ENCODE results near the gene CHRNB4. TPM values are rescaled to one million over a fixed set of nuclear protein-coding genes. Genes with fewer than 3 reads are reported as not detected.

Gene CHRNB4
- total RNA-seq, 4 donors from 2014 or later, result 0.27 to 0.32 TPM; not detected in 2

- DNase-seq, result no peak
- Histone ChIP-seq H3K9me3 (no peaks in the 10 kb centered on the region), H3K27ac (no peak overlapping the region), H3K36me3 (no peaks in the 10 kb centered on the region), H3K4me1 (no peaks in the 10 kb centered on the region), H3K27me3 (no peaks in the 10 kb centered on the region), H3K4me3 (no peak overlapping the region)
- in situ Hi-C loops (cut with MboI; ENCODE audit: low pct_ligation_motif_present in 1 of 4, low pct_unique_long_range_greater_than_20kb in 1 of 4, low sequenced_read_pairs in 3 of 4) (no loop called here), intact Hi-C loops (cut with DNase I; ENCODE audit: low total_unique reads) (no loop called here)
- WGBS, 2 donors (ENCODE audit: low coverage in 1 of 2), result 56 to 78% methylated on average over 1 of the region's 1 CpG
- no peak for TF ChIP-seq POLR2AphosphoS5 (IDR thresholded peaks at IDR 0.05)
- no peak for TF ChIP-seq EP300 (IDR thresholded peaks at IDR 0.05; ENCODE audit: low read depth)
- TF ChIP-seq, protein P1, sequence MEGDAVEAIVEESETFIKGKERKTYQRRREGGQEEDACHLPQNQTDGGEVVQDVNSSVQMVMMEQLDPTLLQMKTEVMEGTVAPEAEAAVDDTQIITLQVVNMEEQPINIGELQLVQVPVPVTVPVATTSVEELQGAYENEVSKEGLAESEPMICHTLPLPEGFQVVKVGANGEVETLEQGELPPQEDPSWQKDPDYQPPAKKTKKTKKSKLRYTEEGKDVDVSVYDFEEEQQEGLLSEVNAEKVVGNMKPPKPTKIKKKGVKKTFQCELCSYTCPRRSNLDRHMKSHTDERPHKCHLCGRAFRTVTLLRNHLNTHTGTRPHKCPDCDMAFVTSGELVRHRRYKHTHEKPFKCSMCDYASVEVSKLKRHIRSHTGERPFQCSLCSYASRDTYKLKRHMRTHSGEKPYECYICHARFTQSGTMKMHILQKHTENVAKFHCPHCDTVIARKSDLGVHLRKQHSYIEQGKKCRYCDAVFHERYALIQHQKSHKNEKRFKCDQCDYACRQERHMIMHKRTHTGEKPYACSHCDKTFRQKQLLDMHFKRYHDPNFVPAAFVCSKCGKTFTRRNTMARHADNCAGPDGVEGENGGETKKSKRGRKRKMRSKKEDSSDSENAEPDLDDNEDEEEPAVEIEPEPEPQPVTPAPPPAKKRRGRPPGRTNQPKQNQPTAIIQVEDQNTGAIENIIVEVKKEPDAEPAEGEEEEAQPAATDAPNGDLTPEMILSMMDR (IDR thresholded peaks at IDR 0.05), result no peak
- TF ChIP-seq POLR2A (IDR thresholded peaks at IDR 0.05), result no peak
Observed at GRCh38 chr15:78663703-78664102, 22.7 kb upstream of the CHRNB4 start.

DNA sequence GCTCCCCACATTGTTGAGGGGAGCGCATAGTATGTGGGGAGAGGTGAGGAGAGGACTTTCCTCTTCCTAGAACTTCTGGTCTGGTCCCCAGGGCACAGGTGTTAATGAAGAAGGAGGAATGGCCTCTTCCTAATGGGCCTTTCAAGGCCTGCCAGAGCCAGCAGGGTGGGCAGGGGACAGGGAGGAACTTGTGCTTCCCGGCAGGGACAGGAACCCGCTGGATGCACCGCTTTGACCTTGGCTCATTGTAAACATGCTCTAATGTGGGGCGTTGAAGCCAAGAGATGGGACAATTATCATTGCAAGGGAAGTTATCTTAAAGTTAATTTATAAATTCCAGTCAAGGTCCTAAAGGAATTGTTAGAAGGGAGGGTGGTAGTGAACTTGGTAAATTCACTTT is 21.0 kb upstream of the CHRNB4 start:
- Histone ChIP-seq H3K27me3 (no peaks in the 10 kb centered on the region), H3K27ac (no peak overlapping the region), H3K36me3 (no peaks in the 10 kb centered on the region), H3K4me1 (no peaks in the 10 kb centered on the region), H3K9me3 (no peaks in the 10 kb centered on the region), H3K4me3 (no peak overlapping the region)
- 58 to 77% methylated on average over 4 to 5 of the region's 5 CpGs for WGBS, 2 donors (ENCODE audit: low coverage in 1 of 2)
- no peak for TF ChIP-seq EP300 (IDR thresholded peaks at IDR 0.05; ENCODE audit: low read depth)
- TF ChIP-seq POLR2A (IDR thresholded peaks at IDR 0.05), result no peak
- no peak for TF ChIP-seq POLR2AphosphoS5 (IDR thresholded peaks at IDR 0.05)
- intact Hi-C loops (cut with DNase I; ENCODE audit: low total_unique reads) (no loop called here), in situ Hi-C loops (cut with MboI; ENCODE audit: low pct_ligation_motif_present in 1 of 4, low pct_unique_long_range_greater_than_20kb in 1 of 4, low sequenced_read_pairs in 3 of 4) (no loop called here)
- no peak for DNase-seq

GRCh38 chr15:78661001-78661400 is 20.0 kb upstream of the CHRNB4 start:
- no peak for DNase-seq
- intact Hi-C loops (cut with DNase I; ENCODE audit: low total_unique reads) (no loop called here), in situ Hi-C loops (cut with MboI; ENCODE audit: low pct_ligation_motif_present in 1 of 4, low pct_unique_long_range_greater_than_20kb in 1 of 4, low sequenced_read_pairs in 3 of 4) (no loop called here)
- Histone ChIP-seq H3K9me3 (no peaks in the 10 kb centered on the region), H3K36me3 (no peaks in the 10 kb centered on the region), H3K4me1 (no peaks in the 10 kb centered on the region), H3K4me3 (no peak overlapping the region), H3K27ac (no peak overlapping the region), H3K27me3 (no peaks in the 10 kb centered on the region)
- WGBS, 2 donors (ENCODE audit: low coverage in 1 of 2), result 90 to 96% methylated on average over 2 to 19 of the region's 19 CpGs
- TF ChIP-seq POLR2A (IDR thresholded peaks at IDR 0.05) (no peak), POLR2AphosphoS5 (IDR thresholded peaks at IDR 0.05) (no peak), EP300 (IDR thresholded peaks at IDR 0.05; ENCODE audit: low read depth) (no peak)
- TF ChIP-seq, protein P1 (IDR thresholded peaks at IDR 0.05), result no peak

DNA sequence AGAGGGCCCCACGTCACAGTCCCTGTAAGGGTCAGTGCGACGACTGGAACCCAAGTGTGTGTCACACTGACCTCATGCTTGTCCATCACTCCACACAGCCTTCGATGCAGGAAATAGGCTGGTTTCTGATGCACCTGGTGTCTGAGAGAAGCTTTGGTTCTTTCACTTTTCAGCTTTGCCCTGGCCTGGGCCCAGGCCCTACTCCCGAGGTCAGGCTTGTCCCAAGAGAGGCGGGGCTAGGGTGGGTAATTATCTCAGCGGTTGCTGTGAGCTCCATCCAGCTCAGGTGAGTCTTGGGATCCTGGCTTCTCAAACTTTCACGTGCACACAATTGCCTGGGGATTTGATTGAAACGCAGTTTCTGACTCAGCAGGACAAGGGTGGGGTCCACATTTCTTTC is 19.6 kb upstream of the CHRNB4 start:
- in situ Hi-C loops (cut with MboI; ENCODE audit: low pct_ligation_motif_present in 1 of 4, low pct_unique_long_range_greater_than_20kb in 1 of 4, low sequenced_read_pairs in 3 of 4), result no loop called here
- H3K4me3 ChIP-seq, result no peak overlapping the region
- H3K9me3 ChIP-seq, result no peaks in the 10 kb centered on the region
- no peak for DNase-seq
- intact Hi-C loops (cut with DNase I; ENCODE audit: low total_unique reads), result no loop called here
- H3K36me3 ChIP-seq, result no peaks in the 10 kb centered on the region
- no peaks in the 10 kb centered on the region for H3K4me1 ChIP-seq
- no peaks in the 10 kb centered on the region for H3K27me3 ChIP-seq
- H3K27ac ChIP-seq, result no peak overlapping the region
- TF ChIP-seq POLR2A (IDR thresholded peaks at IDR 0.05), result no peak
- WGBS, 2 donors (ENCODE audit: low coverage in 1 of 2), result 40 to 59% methylated on average over 1 to 9 of the region's 9 CpGs

DNA sequence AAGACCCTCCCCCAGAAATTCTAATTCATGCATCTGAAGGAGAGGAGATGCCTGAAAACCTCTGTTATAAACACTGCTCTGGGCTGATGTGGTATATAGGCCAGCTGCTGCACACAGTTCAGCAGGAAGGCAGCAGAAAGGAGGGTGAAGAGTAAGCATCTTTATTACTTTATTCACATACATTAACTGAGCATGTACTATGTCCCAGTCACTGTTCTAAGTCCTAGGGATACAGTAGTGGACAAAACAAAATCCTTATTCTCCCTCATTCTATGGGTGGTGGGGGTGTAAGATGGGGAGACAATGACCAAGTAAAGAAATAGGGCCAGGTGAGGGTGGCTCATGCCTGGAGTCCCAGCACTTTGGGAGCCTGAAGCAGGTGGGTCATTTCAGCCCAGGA is 17.8 kb upstream of the CHRNB4 start:
- Histone ChIP-seq H3K4me3 (no peak overlapping the region), H3K27ac (no peak overlapping the region), H3K36me3 (no peaks in the 10 kb centered on the region), H3K9me3 (no peaks in the 10 kb centered on the region), H3K4me1 (no peaks in the 10 kb centered on the region), H3K27me3 (peaks cover 7% of the 10 kb centered on the region)
- intact Hi-C loops (cut with DNase I; ENCODE audit: low total_unique reads) (no loop called here), in situ Hi-C loops (cut with MboI; ENCODE audit: low pct_ligation_motif_present in 1 of 4, low pct_unique_long_range_greater_than_20kb in 1 of 4, low sequenced_read_pairs in 3 of 4) (no loop called here)
- no peak for TF ChIP-seq POLR2A (IDR thresholded peaks at IDR 0.05)
- no peak for TF ChIP-seq EP300 (IDR thresholded peaks at IDR 0.05; ENCODE audit: low read depth)
- no peak for TF ChIP-seq POLR2AphosphoS5 (IDR thresholded peaks at IDR 0.05)
- TF ChIP-seq, protein P1 (IDR thresholded peaks at IDR 0.05), result no peak
- no peak for DNase-seq
